Caki2 (cell line): Measurements from ENCODE around the gene STRIP1. TPM values are rescaled to one million over a fixed set of nuclear protein-coding genes. Genes with fewer than 3 reads are reported as not detected.

Experiments used
- DNase-seq: peaks from one replicate; pipeline ENCODE4 v3.0.0-alpha.2; 2015; ENCODE audit warnings: low read depth
- in situ Hi-C: cut with HindIII; loops from 2 replicates; pipeline ENCODE4 v1.10.0; 2016; ENCODE audit warnings: low sequenced_read_pairs, low pct_unique_long_range_greater_than_20kb, mixed read lengths
- total RNA-seq: library from RNA; depleted of rRNA; stranded (reverse); fragments of >200 nt; shearing (Covaris generic); gene quantifications from 2 replicates; pipeline ENCODE4 v1.2.3, GENCODE V29; 2014; ENCODE audit warnings: low replicate concordance

STRIP1 gene
- total RNA-seq, 1 experiment from 2014 or later = 16.5 TPM

GRCh38 chr1:110043016-110043415 lies 8.6 kb downstream of the STRIP1 start:
- in situ Hi-C loops = no loop called here
- DNase-seq = no peak

- in situ Hi-C loops = no loop called here
Measured at GRCh38 chr1:110047463-110047862, 13.0 kb downstream of the STRIP1 start.

GRCh38 chr1:110048240-110048639 lies 13.8 kb downstream of the STRIP1 start:
- in situ Hi-C loops = no loop called here
- DNase-seq = no peak

More at GRCh38 chr1:110047463-110047862, 13.0 kb downstream of the STRIP1 start:
- no peak for DNase-seq

- no peak for DNase-seq
- in situ Hi-C loops = no loop called here
Measured at GRCh38 chr1:110048923-110049601, 14.6 kb downstream of the STRIP1 start.

- no peak for DNase-seq
- in situ Hi-C loops = no loop called here
Measured at GRCh38 chr1:110049801-110050601, 15.6 kb downstream of the STRIP1 start.

- no peak for DNase-seq
- in situ Hi-C loops = no loop called here
Measured at GRCh38 chr1:110050602-110051261, 16.3 kb downstream of the STRIP1 start.

GRCh38 chr1:110051262-110051648 lies 16.8 kb downstream of the STRIP1 start:
- in situ Hi-C loops = no loop called here
- DNase-seq = no peak

GRCh38 chr1:110053552-110054428 lies 19.4 kb downstream of the STRIP1 start:
- in situ Hi-C loops = no loop called here
- DNase-seq = no peak

GRCh38 chr1:110055493-110056284 lies 21.3 kb downstream of the STRIP1 start:
- in situ Hi-C loops = no loop called here

GRCh38 chr1:110056285-110056683 lies 21.9 kb downstream of the STRIP1 start:
- in situ Hi-C loops = no loop called here
- no peak for DNase-seq

More at GRCh38 chr1:110055493-110056284, 21.3 kb downstream of the STRIP1 start:
- no peak for DNase-seq

- DNase-seq = no peak
- in situ Hi-C loops = no loop called here
Measured at GRCh38 chr1:110056776-110057175, 22.4 kb downstream of the STRIP1 start.

- no peak for DNase-seq
- in situ Hi-C loops = no loop called here
Measured at GRCh38 chr1:110057963-110058518, 23.6 kb downstream of the STRIP1 start.

GRCh38 chr1:110058591-110058990 lies 24.2 kb downstream of the STRIP1 start:
- in situ Hi-C loops = no loop called here
- DNase-seq = no peak

- in situ Hi-C loops = no loop called here
- DNase-seq = no peak
Measured at GRCh38 chr1:110059133-110059863, 24.9 kb downstream of the STRIP1 start.

- peak; percentile 18 for DNase-seq
- in situ Hi-C loops = no loop called here
Measured at GRCh38 chr1:110060034-110060661, 25.7 kb downstream of the STRIP1 start.

GRCh38 chr1:110060662-110061060 lies 26.2 kb downstream of the STRIP1 start:
- in situ Hi-C loops = no loop called here
- no peak for DNase-seq
